NCI-H446 (cell line): ENCODE results near the gene ADAM30.

Experiments
- DNase-seq, 2 experiments: peaks; one replicate each; lab custom pipeline; 2025; lab: John Stamatoyannopoulos, UW

The ADAM30 gene

DNA sequence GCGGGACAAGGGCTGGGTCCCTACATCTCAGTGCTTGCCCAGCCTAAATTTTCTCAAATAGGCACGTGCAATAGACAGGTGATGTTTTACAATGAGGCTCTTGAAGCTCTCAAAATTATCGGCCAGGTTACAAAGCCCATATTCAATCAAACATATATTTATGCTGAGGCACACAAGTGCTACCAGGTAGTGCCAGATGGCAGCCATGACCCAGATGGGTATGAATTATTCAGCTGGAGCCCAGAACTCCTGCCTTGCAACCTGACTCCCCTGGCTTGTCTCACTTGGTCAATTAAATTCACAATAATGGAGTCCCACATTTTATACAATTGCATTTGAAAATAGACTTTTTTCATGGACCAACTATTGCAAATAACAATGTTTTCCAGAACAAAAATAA lies 12.3 kb upstream of the ADAM30 start:
- no peak for DNase-seq

DNA sequence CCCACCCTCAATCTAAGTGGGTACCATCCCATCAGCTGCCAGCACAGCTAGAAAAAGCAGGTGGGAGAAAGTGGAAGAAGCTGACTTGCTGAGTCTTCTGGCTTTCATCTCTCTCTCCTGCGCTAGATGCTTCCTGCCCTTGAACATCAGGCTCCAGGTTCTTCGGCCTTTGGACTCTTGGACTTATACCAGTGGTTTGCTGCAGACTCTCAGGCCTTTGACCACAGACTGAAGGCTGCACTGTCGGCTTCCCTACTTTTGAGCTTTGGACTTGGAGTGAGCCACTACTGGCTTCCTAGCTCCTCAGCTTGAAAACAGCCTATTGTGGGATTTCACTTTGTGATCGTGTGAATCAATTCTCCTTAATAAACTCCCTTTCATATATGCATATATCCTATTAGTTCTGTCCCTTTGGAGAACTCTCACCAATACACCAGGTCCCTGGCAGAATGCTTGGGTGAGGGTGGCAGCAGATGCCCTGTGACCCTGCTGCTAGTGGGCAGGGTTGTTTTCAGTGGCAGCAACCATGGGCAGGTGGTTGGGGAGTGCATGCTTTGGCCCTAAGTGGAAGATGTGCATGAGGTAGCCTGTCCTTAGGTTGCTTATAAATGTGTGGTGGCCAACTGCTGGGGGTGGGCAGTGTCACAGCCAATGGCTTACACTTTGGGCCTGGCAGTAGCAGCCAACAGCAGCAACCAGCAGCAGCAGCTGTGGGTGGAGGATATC lies 10.8 kb upstream of the ADAM30 start:
- DNase-seq = no peak

- no peak for DNase-seq
Observed at GRCh38 chr1:119903443-119903835, 7.1 kb upstream of the ADAM30 start.

DNA sequence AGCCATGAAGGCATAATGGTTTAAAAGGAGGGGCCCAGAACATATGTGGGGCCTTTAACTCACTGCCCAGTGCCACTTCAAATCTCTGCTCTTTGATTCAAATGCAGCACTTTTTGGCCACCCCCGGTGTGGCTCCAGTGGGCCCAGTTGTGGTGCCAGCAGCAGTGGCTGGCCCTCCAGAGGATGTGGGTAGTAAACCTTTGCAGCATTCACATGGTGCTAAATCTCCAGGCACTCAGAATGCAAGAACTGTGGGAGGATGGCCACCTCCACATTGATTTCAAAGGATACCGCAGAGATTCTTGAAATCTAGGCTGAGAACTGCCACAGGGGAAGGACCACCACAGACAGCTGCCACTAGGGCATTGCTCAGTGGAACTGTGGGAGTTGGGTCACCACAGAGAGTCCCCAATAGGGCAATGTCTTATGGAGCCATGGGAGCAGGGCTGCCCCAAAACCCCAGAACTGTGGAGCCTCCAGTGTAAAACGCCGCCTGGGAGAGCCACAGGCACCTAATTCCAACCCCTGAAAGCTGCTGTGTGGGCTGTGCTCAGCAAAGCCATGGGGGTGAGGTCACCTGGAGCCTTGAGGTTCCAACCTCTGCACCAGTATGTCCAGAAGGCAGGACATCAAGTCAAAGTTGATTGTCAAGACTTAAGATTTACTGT lies 6.6 kb upstream of the ADAM30 start:
- DNase-seq = no peak

DNA sequence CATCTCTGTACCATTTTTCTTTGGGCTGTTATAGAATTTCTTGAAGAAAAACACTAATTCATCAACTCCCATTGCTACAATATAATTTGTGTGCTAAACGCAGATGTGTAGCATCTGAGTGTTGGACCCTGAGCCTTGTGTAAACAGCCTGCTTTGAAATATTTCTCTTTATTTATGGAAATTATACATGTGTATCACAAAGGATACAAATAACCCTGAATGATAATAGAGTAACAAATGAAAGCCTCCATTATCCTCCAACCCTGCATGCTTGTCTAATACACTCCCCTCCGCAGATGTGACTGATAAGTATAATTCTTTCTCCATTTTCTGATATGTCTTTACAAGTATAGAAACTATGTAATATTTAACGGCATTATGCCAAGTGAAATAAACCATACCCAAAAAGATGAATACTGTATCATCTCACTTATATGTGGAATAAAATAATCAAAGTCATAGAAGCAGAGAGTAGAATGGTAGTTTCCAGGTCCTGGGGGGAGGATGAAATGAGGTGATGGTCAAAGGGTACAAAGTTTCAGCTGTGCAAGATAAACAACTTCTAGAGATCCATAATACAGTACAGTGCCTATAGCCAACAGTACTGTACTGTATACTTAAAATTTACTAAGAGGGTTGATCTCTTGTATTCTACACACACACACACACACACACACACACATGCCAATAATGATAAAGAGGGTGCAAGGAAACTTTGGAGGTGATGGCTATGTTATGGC lies 2.8 kb upstream of the ADAM30 start:
- DNase-seq = no peak

GRCh38 chr1:119898530-119898929 lies 2.2 kb upstream of the ADAM30 start:
- DNase-seq = no peak

DNA sequence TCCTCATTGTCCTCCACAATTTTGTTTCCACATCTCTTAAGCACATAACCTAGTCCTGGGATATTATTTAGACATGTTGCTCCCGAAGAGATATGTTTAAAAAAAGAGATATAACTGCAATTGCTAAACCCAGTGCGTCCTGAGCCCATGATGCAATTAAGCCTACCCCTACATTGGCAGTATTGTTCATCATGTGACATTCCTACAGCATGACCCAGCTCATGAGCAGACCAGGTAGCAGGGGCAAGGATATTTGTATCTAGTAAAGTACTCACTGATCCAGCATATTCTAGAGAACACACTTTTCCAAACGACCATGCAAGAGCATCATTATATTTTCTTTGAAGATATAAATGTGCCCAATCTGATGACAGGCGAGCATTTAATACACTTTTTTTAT lies 1.2 kb downstream of the ADAM30 start:
- no peak for DNase-seq

DNA sequence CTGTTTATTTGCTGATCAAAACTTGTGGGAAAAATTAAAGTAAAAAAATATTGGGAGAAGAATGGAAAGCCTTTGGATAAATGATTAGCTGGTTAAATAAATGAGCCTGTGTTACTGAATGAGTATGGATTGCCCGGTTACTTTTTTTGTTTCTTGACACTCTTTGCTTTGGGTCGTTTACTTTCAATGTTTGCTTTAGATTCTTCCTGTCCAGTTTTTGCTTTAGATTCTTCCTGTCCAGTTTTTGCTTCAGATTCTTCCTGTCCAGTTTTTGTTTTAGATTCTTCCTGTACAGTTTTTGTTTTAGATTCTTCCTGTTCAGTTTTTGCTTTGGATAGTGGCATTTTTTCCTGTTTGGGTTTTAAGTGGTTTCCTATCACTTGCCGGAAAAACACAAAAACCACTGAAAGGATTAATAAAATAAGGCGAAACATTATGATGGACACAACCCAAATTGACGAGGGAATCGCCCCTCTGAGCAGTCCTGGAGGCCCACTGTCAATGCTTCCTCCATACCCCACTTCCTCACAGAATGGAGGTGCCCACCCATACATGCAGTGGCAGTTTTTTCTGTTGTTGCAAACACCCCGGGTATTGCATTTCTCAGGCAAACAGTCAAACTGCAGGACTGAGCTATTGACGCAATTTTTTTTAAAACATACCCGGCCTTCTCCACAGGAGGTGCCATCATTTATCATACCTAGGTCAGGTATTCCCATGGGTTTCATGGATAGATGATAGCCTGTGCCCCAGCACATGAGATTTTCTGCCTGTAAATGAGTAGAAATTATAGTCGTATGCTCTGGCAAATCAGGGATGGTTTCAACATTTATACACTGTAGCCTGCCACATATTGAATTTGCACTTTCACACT lies 2.3 kb downstream of the ADAM30 start:
- DNase-seq = no peak

DNA sequence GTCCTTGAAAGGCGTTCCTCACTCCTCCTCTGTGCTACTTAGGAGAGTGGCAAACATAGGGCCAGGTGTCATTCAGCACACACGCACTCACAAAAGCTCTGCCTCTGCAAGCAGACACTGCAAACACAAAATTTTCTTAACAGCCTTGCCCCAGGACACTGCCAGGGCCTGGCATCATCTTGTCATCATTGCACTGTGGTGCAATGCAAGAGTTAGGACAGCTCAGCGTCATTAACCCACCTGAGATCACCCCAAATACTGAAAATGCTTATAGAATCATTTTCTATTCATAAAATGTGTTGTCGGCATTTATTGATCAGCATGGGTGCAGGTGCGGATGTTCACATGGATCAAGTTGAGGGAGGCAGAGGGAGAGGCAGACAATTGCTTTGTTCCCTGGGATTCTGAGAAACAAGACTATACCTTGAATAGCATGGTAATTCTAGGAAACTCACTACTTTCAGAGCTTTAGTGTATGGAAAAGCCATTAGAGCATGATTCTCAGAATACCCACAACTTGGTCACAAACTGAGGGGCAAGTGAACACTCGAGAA lies 3.0 kb downstream of the ADAM30 start:
- DNase-seq = no peak

- DNase-seq = no peak
Observed at GRCh38 chr1:119891386-119891785, 4.9 kb downstream of the ADAM30 start.

DNA sequence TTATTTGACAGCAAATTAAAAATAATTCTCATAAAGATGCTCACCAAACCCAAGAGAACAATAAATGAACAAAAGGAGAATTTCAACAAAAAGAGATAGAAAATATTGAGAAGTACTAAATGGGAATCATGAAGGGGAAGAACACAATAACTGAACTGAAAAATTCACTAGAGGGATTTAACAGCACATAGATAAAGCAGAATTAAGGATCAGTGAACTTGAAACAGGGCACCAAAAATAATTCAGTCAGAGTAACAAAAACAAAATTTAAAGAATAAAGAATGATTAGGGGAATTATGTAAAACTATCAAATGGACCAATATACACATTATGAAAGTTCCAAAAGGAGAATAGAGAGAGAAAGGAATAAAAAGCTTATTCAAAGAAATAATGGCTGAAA lies 7.8 kb downstream of the ADAM30 start:
- no peak for DNase-seq

DNA sequence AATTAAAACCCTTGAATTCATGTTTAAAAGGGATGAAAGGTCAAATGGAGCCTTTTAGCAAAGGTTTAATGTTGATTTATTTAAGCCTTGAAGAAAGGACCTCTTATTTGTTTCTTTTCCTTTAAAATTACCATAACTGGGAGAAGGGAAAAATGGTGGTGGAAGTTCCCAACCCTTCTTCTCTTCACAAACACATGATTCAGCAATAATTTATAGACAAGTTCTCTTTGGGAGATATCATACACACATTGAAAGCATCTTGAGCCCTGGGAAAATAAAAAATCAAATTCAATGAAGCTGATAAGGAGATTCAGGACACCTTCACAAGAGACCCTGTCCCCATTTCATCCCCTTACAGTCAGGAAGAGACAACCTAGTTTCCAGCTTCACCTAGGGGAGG lies 8.9 kb downstream of the ADAM30 start:
- DNase-seq = no peak

GRCh38 chr1:119885903-119886783 lies 10.2 kb downstream of the ADAM30 start:
- peak; percentile 17 to 39 for DNase-seq

DNA sequence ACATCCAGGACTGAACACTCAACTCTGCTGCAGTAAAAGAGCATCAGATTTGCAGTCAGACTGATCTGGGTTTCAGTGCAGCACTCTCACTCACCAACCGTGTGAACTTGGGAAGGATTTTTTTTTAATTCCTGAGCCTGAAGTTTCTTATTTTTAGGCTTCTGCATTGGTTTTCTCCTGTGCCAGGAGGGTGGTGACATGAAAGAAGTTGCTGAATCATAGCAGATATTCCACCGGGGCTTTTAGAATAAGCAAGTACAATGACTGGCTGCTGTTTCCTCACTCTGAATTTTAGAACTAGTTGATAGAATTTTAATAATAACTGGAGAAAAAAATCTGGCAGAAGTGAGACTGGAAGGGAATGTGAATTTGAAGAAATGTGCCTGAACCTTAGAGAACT lies 11.6 kb downstream of the ADAM30 start:
- no peak for DNase-seq

DNA sequence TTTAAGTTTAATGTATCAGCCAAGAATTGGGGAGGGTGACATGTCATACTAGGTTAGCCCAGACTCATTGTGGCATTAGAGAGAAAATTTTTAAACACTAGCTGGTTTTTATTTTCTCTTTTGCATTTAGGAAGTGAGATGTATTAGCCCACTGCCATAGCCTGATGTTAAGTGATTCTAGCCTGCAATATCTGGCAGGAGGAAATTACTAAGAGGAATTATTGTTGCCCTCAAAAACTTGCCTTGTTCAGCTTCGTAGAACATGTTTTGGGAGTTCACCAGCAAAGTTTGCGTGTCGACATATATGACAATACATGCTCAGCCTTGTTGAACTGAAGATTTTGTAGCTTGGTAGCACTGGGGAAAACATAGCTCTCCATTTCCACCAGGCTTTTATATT lies 12.5 kb downstream of the ADAM30 start:
- DNase-seq = no peak

DNA sequence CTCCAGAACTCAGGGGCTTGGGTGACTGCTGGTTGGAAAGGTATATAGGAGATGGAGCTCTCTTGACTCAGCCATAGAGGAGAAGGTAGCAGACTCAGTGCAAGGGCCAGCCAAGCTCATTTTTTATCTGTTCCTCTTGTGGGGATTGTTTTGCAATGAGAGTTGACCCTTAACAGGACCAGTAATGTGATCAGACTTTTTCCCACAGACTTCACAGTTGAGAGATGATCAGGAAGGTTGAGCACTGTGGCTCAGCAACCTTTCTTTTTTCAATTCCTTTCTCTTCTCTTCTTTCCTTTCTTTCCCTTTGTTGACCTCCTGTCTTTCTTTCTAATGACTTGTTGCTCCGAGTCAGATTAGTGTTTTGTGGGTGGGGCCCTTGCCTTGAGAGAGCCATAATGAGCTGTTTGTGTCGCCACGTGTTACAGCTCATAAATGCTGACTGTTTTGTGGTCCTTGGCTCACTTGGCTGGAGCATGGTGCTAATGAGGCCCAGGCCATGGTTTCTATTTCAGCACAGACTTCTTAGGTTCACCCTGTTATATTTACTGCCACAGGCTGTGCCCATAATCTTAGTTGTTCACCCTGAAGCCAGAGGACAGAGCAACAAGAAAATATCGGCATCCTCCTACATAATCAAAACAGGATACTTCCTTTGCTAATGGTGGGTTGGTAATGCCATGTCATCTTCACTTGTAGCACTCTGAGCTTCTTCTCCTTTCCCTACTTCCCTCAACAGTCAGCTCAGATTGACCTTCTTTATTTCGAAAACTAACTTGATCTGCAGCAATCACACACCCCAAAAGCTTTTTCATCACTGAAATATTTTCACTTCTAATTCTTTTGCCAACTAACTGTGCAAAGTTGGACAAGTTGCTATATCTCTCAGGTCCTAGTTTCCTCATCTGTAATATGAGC lies 13.9 kb downstream of the ADAM30 start:
- no peak for DNase-seq

DNA sequence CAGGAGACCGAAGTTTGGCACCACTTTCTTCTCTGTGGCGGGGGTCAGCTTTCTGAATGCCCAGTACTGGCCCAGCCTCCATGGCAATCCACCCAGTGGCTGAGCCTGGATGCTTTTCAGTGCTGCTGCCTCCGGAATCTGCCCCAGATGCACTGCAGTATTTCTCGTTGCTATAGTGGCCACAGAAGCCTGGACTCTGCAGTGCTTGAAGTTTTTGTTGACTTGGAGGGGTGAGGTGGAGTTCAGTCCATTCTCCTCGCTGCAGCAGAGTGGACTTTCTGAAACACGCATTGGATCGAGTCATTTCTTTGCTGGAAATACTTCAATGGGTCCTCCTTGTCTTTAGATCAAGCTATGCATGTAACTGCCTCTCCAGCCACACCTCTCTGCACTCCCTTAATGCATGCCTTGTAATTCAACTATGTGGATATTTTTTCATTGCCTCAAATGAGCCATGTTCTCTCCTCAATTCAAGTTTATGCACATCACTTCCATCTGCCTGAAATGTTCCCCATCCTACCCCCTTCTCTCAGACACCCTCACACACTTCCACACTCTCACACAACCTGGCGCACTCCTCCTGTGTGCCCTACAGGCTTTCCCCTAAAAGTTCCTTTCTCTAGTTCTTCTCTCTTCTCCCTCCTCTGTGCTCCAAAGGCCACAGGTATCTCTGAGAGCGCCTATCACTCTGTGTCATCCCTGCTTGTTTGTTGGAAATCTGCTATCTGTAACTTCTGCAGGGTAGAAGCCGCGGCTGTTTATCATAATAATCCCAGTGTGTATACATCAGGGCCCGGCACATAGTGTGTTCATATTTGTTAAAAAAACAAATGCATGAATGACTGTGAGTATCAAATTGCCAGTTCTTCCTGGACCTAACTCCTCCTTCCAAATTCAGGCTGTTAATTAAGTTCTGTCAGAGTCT lies 16.5 kb downstream of the ADAM30 start:
- no peak for DNase-seq

DNA sequence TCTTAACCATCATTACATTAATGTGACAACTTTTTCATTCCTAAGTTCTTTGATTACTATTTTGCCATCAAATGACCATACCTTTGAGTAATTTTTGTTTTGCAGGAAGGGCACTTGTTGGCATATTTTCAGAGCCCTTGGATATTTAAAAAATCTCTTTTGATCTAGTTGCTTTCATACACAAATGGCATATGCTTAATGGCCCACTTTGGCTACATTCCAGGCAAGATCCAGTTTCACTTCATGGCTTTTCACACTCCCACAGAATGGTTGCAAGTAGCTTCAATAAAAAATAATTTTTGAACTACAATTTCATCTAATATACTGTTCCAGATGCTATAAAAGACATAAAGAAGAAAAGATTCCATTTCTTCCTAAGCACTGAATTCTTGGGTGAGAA lies 18.1 kb downstream of the ADAM30 start:
- peak in 1 of 2 experiments; percentile 15 for DNase-seq

DNA sequence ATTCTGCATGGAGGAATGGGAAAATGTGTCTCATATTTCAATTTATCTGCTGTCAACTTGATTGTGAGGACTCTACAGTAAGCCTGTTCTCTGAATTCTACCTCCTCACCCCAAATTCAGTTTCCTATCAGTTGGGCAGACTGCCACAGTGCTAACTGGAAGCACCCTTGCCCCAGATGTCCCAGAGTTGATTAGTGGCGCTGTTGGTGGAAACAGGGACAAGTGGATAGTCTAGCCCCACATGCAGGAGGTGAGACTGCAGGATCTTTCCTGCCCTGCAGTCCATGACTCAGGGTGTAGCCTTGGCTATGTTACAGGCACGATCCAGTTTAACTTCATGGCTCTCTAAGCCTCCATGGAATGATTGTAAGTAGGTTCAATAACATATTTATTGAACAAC lies 22.1 kb downstream of the ADAM30 start:
- no peak for DNase-seq
